Adipocyte (in vitro differentiated cells): Measurements from ENCODE around the gene MSH4.
"Not testable (repeated sequence)": the region's sequence is repeated elsewhere in the genome, so short reads cannot be mapped to it uniquely, and the experiment has no call there.

Source experiments
- DNase-seq: peaks from one replicate; pipeline ENCODE4 v3.0.0-alpha.2; 2015; ENCODE audit warnings: low read depth
- H3K27me3 ChIP-seq: replicated peaks from 2 replicates; pipeline ENCODE4 v1.7.0; 2013; ENCODE audit warnings: mild to moderate bottlenecking, low read length, moderate library complexity; ENCODE audit not compliant: control insufficient read depth, insufficient read depth
- H3K36me3 ChIP-seq: 2 replicates; pipeline ENCODE4 v1.7.0; 2013; ENCODE audit warnings: low read length, mild to moderate bottlenecking, moderate library complexity; ENCODE audit not compliant: control insufficient read depth, insufficient read depth, severe bottlenecking
- H3K4me1 ChIP-seq: 2 replicates; pipeline ENCODE4 v1.7.0; 2013; ENCODE audit warnings: mild to moderate bottlenecking, low read length, moderate library complexity; ENCODE audit not compliant: control insufficient read depth, insufficient read depth
- H3K4me3 ChIP-seq: 2 replicates; pipeline ENCODE4 v1.7.0; 2013; ENCODE audit warnings: mild to moderate bottlenecking, low read length, moderate library complexity
- H3K9ac ChIP-seq: 2 replicates; pipeline ENCODE4 v1.7.0; 2013; ENCODE audit warnings: mild to moderate bottlenecking, low read length, moderate library complexity
- H3K9me3 ChIP-seq: 2 replicates; pipeline ENCODE4 v1.7.0; 2013; ENCODE audit warnings: mild to moderate bottlenecking, low read length, moderate library complexity; ENCODE audit not compliant: control insufficient read depth

The MSH4 gene

GRCh38 chr1:75783920-75784319 lies 12.8 kb upstream of the MSH4 start:
- Histone ChIP-seq H3K4me1 (peaks cover 14% of the 10 kb centered on the region), H3K36me3 (peaks cover 11% of the 10 kb centered on the region)
- H3K9me3 ChIP-seq, H3K4me3 ChIP-seq, DNase-seq, H3K9ac ChIP-seq, H3K27me3 ChIP-seq: not testable (repeated sequence)

- Histone ChIP-seq H3K9me3 (no peaks in the 10 kb centered on the region), H3K4me3 (peak overlapping the region; percentile 99), H3K9ac (peak overlapping the region; percentile 99), H3K4me1 (peaks cover 30% of the 10 kb centered on the region), H3K27me3 (no peaks in the 10 kb centered on the region), H3K36me3 (peaks cover 26% of the 10 kb centered on the region)
- DNase-seq, result no peak
Observed at GRCh38 chr1:75785320-75785982, 11.2 kb upstream of the MSH4 start.

DNA sequence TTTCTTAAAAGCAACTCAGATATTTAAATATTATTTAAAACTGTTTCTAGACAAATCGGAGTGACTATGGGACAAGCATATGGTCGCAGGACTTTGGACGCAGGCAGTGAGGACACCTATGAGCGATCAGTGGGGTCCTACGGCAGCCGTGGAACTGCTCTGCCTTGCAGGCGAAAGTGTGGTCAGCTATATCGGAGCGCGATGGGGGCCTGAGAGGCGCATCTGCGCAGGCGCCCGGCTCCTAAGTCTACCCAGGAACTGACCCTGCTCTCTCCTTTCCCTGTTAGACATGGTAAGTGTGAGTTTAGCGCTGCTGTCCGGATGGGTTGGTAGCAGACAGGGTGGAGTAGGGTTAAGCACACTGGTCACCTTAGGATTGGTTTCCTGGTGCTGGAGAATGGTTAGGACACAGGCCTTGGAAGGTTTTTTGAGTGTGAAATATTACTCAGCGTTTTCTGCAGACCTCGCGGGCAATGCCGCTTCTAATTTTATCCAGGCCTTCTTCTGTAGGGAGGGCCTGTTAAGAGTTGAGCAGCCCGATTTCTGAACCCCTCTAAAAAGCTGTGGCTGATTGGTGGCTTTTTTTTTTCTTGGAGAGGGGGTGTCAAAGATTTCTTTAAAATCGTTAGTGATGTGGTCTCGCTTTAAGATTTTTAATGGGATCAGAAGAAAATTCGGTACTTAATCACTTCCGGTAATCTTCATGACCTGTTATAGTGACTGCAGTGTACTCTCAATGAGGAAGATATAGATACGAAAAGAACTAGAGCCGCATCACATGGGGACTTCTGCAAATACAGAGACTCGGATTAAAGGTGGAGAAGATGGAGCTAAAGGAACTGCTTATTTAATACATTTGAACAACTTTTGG lies 10.5 kb upstream of the MSH4 start, which contains the start of gene RABGGTB:
TSS of gene RABGGTB (plus strand) at position 274 of the 871 bp plus-strand sequence. CDS start at position 290, 16 bp downstream.
- Histone ChIP-seq H3K27me3 (no peaks in the 10 kb centered on the region), H3K4me1 (peaks cover 37% of the 10 kb centered on the region), H3K9me3 (no peaks in the 10 kb centered on the region), H3K36me3 (peaks cover 34% of the 10 kb centered on the region), H3K4me3 (peak within 1 kb of the TSS; percentile 99), H3K9ac (peak within 1 kb of the TSS; percentile 99)
- peak; percentile 98 for DNase-seq

- DNase-seq, result peak; percentile 30
- Histone ChIP-seq H3K9ac (peak overlapping the region; percentile 99), H3K4me1 (peaks cover 42% of the 10 kb centered on the region)
Observed at GRCh38 chr1:75786901-75787493, 9.7 kb upstream of the MSH4 start.

GRCh38 chr1:75787524-75787923 lies 9.2 kb upstream of the MSH4 start:
- peak overlapping the region; percentile 99 for H3K9ac ChIP-seq
- peaks cover 42% of the 10 kb centered on the region for H3K4me1 ChIP-seq
- H3K4me3 ChIP-seq, result peak overlapping the region; percentile 99
- no peaks in the 10 kb centered on the region for H3K27me3 ChIP-seq
- no peak for DNase-seq
- H3K9me3 ChIP-seq, result no peaks in the 10 kb centered on the region
- peaks cover 47% of the 10 kb centered on the region for H3K36me3 ChIP-seq

More at GRCh38 chr1:75786901-75787493, 9.7 kb upstream of the MSH4 start:
- Histone ChIP-seq H3K36me3 (peaks cover 42% of the 10 kb centered on the region), H3K4me3 (peak overlapping the region; percentile 99), H3K9me3 (no peaks in the 10 kb centered on the region), H3K27me3 (no peaks in the 10 kb centered on the region)

DNA sequence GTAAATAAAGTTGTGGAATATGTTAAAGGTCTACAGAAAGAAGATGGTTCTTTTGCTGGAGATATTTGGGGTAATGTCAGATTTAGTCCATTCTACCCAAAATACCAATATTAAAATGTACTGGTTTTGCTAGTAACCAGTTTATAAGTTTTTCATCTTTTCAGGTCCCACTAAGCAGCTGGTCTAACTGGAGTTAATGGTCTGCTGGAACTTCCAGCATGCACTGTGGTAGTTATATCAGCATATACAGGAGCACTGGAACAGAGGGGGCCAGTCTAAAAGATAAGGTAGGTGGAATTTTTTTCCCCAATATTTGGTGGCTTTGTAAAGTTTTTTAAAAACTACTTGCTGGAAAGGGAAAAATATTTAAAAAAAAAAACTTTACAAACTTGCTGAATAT lies 6.7 kb upstream of the MSH4 start:
- Histone ChIP-seq H3K4me1 (peaks cover 42% of the 10 kb centered on the region), H3K9me3 (no peaks in the 10 kb centered on the region), H3K27me3 (no peaks in the 10 kb centered on the region), H3K4me3 (peak overlapping the region; percentile 99), H3K9ac (peak overlapping the region; percentile 99), H3K36me3 (peaks cover 71% of the 10 kb centered on the region)
- DNase-seq, result no peak

DNA sequence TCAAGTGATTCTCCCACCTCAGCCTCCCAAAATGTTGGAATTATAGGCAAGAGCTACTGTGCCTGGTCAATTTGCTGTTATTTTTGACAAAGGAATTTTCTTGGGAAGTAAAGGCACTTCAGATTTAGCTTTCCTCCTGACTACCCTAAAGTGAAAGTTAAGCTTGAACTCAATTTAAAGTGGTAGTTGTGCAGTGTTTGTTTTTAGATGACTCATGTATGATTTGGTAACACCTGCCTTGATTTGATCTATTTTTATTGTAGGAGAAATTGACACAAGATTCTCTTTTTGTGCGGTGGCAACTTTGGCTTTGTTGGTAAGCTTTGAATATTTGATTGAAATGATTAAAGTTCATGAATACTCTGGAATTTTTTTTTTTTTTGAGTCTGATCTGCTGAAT lies 5.7 kb upstream of the MSH4 start:
- Histone ChIP-seq H3K4me3 (peak overlapping the region; percentile 99), H3K27me3 (no peaks in the 10 kb centered on the region), H3K36me3 (peaks cover 82% of the 10 kb centered on the region), H3K9me3 (no peaks in the 10 kb centered on the region), H3K4me1 (peaks cover 42% of the 10 kb centered on the region), H3K9ac (peak overlapping the region; percentile 99)
- DNase-seq, result peak; percentile 51

- Histone ChIP-seq H3K4me3 (no peak overlapping the region), H3K4me1 (peaks cover 42% of the 10 kb centered on the region), H3K36me3 (peaks cover 91% of the 10 kb centered on the region), H3K9me3 (no peaks in the 10 kb centered on the region), H3K9ac (no peak overlapping the region), H3K27me3 (no peaks in the 10 kb centered on the region)
- DNase-seq, result no peak
Observed at GRCh38 chr1:75792091-75792490, 4.6 kb upstream of the MSH4 start.

DNA sequence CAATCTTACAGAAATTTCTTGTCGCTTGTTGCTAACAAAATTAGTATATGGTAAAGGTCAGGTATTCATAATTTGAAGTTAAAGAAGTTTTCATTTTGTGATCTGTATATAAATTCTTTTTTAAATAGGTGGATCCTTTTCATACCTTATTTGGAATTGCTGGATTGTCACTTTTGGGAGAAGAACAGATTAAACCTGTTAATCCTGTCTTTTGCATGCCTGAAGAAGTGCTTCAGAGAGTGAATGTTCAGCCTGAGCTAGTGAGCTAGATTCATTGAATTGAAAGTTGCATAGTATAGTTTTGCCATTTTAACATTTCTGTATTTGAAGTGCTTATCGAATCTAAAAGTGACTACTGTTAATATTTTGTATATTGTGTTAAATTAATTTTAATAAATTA lies 2.3 kb upstream of the MSH4 start:
- no peak for DNase-seq
- Histone ChIP-seq H3K9ac (no peak overlapping the region), H3K9me3 (no peaks in the 10 kb centered on the region), H3K4me3 (no peak overlapping the region), H3K27me3 (no peaks in the 10 kb centered on the region), H3K4me1 (peaks cover 26% of the 10 kb centered on the region), H3K36me3 (peaks cover 75% of the 10 kb centered on the region)

GRCh38 chr1:75795703-75796193 lies 934 bp upstream of the MSH4 start:
- H3K4me3 ChIP-seq, result no peak overlapping the region
- H3K36me3 ChIP-seq, result peaks cover 62% of the 10 kb centered on the region
- peaks cover 12% of the 10 kb centered on the region for H3K4me1 ChIP-seq
- no peaks in the 10 kb centered on the region for H3K27me3 ChIP-seq
- no peaks in the 10 kb centered on the region for H3K9me3 ChIP-seq
- no peak overlapping the region for H3K9ac ChIP-seq
- DNase-seq, result no peak

GRCh38 chr1:75797273-75797588 lies 549 bp downstream of the MSH4 start:
- H3K9me3 ChIP-seq, result no peaks in the 10 kb centered on the region
- no peak overlapping the region for H3K4me3 ChIP-seq
- H3K27me3 ChIP-seq, result no peaks in the 10 kb centered on the region
- H3K36me3 ChIP-seq, result peaks cover 47% of the 10 kb centered on the region
- no peak for DNase-seq
- peaks cover 2% of the 10 kb centered on the region for H3K4me1 ChIP-seq
- H3K9ac ChIP-seq, result no peak overlapping the region
